Measurements from ENCODE around the gene DNAH6.

The DNAH6 gene

GRCh38 chr2:84631985-84632384 is 115.7 kb downstream of the DNAH6 start:
- Histone ChIP-seq H3K36me3 (ENCODE audit: insufficient read depth, low read length) (no peaks in the 10 kb centered on the region), H3K9me3 (ENCODE audit: low read length) (no peaks in the 10 kb centered on the region), H3K27ac (ENCODE audit: low read depth, low read length, poor library complexity, severe bottlenecking) (no peak overlapping the region), H3K9ac (ENCODE audit: low read length) (no peak overlapping the region), H3K4me3 (ENCODE audit: low read depth, low read length, poor library complexity, severe bottlenecking) (no peak overlapping the region), H3K4me1 (ENCODE audit: insufficient read depth, low read length, severe bottlenecking) (no peaks in the 10 kb centered on the region), H4K20me1 (ENCODE audit: insufficient read depth, low read length) (no peaks in the 10 kb centered on the region), H3F3A (ENCODE audit: insufficient read depth, low read length) (no peaks in the 10 kb centered on the region), H2AFZ (ENCODE audit: low read length) (no peak overlapping the region), H3K79me2 (ENCODE audit: insufficient read depth, low read length) (no peaks in the 10 kb centered on the region), H3K27me3 (ENCODE audit: insufficient read depth, low read length) (no peaks in the 10 kb centered on the region), H3K4me2 (ENCODE audit: low read length) (no peak overlapping the region), H3K9me2 (ENCODE audit: low read depth, low read length) (no peaks in the 10 kb centered on the region)
- TF ChIP-seq, protein P1, sequence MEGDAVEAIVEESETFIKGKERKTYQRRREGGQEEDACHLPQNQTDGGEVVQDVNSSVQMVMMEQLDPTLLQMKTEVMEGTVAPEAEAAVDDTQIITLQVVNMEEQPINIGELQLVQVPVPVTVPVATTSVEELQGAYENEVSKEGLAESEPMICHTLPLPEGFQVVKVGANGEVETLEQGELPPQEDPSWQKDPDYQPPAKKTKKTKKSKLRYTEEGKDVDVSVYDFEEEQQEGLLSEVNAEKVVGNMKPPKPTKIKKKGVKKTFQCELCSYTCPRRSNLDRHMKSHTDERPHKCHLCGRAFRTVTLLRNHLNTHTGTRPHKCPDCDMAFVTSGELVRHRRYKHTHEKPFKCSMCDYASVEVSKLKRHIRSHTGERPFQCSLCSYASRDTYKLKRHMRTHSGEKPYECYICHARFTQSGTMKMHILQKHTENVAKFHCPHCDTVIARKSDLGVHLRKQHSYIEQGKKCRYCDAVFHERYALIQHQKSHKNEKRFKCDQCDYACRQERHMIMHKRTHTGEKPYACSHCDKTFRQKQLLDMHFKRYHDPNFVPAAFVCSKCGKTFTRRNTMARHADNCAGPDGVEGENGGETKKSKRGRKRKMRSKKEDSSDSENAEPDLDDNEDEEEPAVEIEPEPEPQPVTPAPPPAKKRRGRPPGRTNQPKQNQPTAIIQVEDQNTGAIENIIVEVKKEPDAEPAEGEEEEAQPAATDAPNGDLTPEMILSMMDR (IDR thresholded peaks at IDR 0.05; ENCODE audit: low read length) = no peak
- TF ChIP-seq EZH2 (IDR thresholded peaks at IDR 0.05; ENCODE audit: borderline replicate concordance, low read length) = no peak

- H2AFZ ChIP-seq (ENCODE audit: low read length) = no peak overlapping the region
- H3K27me3 ChIP-seq (ENCODE audit: insufficient read depth, low read length) = no peaks in the 10 kb centered on the region
- H3K79me2 ChIP-seq (ENCODE audit: insufficient read depth, low read length) = no peaks in the 10 kb centered on the region
- H3K4me2 ChIP-seq (ENCODE audit: low read length) = no peak overlapping the region
- TF ChIP-seq, protein P1 (IDR thresholded peaks at IDR 0.05; ENCODE audit: low read length) = no peak
- no peak for TF ChIP-seq EZH2 (IDR thresholded peaks at IDR 0.05; ENCODE audit: borderline replicate concordance, low read length)
- H3K9me3 ChIP-seq (ENCODE audit: low read length) = no peaks in the 10 kb centered on the region
- H3K36me3 ChIP-seq (ENCODE audit: insufficient read depth, low read length) = no peaks in the 10 kb centered on the region
- H3K4me3 ChIP-seq (ENCODE audit: low read depth, low read length, poor library complexity, severe bottlenecking) = no peak overlapping the region
- no peaks in the 10 kb centered on the region for H3F3A ChIP-seq (ENCODE audit: insufficient read depth, low read length)
- H3K27ac ChIP-seq (ENCODE audit: low read depth, low read length, poor library complexity, severe bottlenecking) = no peak overlapping the region
- no peaks in the 10 kb centered on the region for H3K9me2 ChIP-seq (ENCODE audit: low read depth, low read length)
- no peaks in the 10 kb centered on the region for H4K20me1 ChIP-seq (ENCODE audit: insufficient read depth, low read length)
- no peaks in the 10 kb centered on the region for H3K4me1 ChIP-seq (ENCODE audit: insufficient read depth, low read length, severe bottlenecking)
- H3K9ac ChIP-seq (ENCODE audit: low read length) = no peak overlapping the region
Measured at GRCh38 chr2:84636080-84636971, 120.0 kb downstream of the DNAH6 start.

GRCh38 chr2:84639751-84640150 is 123.5 kb downstream of the DNAH6 start:
- Histone ChIP-seq H3K9me2 (ENCODE audit: low read depth, low read length) (no peaks in the 10 kb centered on the region), H3K4me1 (ENCODE audit: insufficient read depth, low read length, severe bottlenecking) (no peaks in the 10 kb centered on the region), H2AFZ (ENCODE audit: low read length) (no peak overlapping the region), H3K27ac (ENCODE audit: low read depth, low read length, poor library complexity, severe bottlenecking) (no peak overlapping the region), H4K20me1 (ENCODE audit: insufficient read depth, low read length) (no peaks in the 10 kb centered on the region), H3K27me3 (ENCODE audit: insufficient read depth, low read length) (no peaks in the 10 kb centered on the region), H3K79me2 (ENCODE audit: insufficient read depth, low read length) (no peaks in the 10 kb centered on the region), H3F3A (ENCODE audit: insufficient read depth, low read length) (no peaks in the 10 kb centered on the region), H3K4me3 (ENCODE audit: low read depth, low read length, poor library complexity, severe bottlenecking) (no peak overlapping the region), H3K4me2 (ENCODE audit: low read length) (no peak overlapping the region), H3K36me3 (ENCODE audit: insufficient read depth, low read length) (no peaks in the 10 kb centered on the region), H3K9me3 (ENCODE audit: low read length) (no peaks in the 10 kb centered on the region), H3K9ac (ENCODE audit: low read length) (no peak overlapping the region)
- TF ChIP-seq, protein P1 (IDR thresholded peaks at IDR 0.05; ENCODE audit: low read length) = no peak
- no peak for TF ChIP-seq EZH2 (IDR thresholded peaks at IDR 0.05; ENCODE audit: borderline replicate concordance, low read length)
